Ecto neural progenitor cell (in vitro differentiated cells): ENCODE data around the gene HHAT.

Source experiments
- DNase-seq: peaks from one replicate; pipeline ENCODE4 v3.0.0-alpha.2; 2018; ENCODE audit warnings: low spot score

HHAT gene

DNA sequence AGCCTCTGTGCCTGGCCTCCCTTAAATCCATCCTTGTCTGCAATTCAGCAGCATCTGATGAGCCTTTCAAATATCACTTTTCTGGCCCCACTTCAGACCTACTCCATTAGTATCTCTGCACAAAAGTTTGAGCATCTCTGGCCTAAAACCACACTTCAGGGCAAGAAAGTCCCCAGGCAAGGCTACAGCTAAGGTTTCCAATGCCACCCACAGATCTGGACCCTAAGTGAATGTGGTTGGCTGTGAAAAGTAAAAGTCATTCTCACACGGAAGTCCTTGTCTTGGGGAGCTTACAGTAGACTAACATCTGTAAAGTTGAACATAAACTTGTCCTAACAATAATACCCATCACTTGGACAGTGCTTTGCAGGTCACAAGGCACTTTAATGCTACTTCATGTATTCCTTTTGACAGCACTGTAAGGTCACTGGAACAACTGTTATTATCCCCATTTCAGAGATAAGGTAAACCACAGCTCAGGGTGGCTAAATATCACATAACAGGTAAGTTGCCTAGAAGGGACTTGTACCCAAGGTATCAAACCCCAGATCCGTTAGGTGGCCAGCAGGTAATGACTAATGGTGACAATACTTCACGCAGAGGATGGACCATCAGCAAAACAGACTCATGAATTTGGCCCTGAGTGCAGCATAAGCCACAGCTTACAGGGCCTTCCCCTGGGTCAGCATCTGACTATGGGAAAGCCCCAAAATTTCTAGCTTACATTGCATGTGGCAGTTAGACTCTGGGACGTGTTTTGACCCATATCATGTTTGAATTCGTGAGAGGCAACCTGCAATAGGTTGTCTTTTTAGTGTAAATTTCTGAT lies 356.0 kb downstream of the HHAT start:
- DNase-seq, result no peak

DNA sequence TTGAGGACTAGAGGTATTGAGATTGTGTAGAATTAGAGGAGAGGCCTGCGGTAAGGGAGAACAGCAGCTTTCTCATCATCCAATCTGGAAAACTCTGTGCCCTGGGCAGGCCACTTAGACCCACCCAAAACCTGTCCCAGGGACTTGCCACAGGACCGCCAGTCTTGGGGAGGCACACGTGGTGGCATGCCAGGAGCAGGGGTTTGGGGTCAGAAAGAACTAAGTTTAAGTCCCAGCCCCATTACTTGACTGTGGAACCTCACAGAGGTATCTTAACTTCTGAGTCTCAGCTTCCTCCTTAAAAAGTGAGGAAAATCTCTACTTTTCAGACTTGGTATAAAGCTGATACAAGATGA lies 356.6 kb downstream of the HHAT start:
- DNase-seq, result no peak

DNA sequence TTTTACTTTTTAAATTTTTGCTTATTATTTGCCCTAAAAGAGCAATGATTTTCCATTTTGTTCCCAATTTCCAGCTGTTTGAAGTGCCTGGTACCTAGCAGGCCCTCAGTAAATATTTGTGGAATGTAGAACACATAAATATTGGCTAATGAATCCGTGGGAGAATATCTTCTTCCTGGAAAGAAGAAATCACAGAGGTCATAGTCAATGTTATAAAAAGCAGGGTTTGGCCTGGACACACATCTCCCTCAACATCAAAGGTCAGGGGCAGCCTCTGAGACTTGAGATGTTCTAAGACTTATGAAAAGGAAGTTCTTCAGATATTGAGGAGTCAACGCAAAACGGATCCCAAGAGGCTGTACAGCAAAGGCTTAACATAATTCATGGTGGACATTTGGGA lies 358.1 kb downstream of the HHAT start:
- DNase-seq, result no peak

DNA sequence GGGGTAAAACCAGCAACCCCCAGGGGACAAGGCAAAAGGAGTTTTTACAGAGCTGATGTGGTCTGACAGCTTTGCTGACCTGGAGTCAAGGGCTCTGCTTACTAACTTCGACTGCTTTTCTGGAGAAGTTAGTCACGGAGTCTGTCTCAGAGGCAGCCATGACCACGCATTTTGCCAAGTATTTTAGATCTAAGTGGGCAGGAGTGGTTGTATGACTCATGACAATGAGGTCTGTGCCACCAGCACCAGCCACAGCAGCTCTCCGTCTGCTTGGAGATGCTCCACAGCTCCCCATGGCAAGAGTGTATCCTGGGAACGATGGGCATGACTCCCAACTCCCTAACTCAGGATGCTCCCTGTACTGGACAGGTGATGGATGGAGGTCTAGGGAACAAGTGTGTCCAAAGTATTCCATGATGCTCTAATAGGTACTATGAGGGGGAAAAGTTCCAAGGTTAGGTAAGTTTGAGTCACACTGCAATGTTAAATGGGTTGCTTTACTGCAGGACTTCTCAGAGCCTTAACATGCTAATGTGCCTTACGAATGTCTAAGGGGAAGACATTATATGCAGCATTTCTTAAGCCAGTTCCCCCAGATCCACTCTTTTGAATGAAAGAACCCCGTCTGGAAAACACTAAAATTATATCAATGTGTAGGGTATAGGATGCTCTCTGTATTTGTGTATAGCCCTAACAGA lies 359.0 kb downstream of the HHAT start:
- DNase-seq, result no peak

DNA sequence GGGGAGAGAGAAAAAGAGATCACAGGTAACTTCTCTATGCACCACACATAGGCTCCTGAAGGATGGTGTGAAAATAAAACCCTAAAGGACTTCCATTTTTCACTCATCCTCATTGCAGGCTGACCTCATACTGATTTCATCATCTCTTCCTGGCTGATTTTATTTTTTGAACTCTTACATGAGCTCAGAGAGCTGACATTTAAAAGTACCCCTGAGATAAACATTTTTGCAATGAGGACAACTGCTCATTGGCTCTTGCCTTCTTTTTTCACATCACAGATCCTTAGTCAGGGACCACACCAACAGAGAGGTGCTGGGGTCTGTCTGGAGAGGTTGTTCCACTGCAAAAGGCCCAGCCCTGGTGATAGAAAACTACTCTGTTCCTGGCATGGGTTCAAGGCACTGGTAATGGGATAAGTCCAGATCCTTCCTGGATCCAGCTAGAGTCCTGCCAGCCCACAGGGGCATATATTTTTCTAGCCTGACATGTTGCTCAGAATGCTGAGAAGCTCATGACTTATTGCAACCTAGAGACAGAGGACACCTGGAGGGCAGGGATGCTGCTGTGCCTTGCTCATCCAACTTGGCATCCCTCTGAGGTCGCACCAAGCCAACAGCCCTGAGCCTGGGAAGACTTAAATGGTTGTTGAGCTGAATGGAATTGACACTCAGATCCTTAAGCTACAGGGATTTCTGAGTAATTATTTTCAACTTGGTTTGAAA lies 360.0 kb downstream of the HHAT start:
- no peak for DNase-seq

DNA sequence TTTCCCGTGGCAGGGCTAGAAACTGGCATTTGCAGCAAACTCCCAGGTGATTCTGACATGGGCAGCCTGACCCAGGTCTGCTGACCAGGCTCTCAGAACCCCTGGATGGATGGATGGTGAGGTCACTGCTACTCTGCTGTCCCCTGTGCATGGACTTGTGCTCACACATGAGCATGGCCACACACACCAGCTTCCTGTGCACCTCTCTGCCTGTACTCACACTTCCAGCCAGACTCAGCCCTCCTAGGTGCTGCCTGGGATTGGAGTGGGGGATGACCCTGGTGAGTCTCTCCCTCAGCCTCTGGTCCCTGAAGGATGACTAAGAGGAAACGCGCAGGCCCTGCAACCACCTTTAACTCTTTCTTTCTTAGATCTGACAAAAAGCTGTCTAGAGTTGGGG lies 361.1 kb downstream of the HHAT start:
- no peak for DNase-seq

DNA sequence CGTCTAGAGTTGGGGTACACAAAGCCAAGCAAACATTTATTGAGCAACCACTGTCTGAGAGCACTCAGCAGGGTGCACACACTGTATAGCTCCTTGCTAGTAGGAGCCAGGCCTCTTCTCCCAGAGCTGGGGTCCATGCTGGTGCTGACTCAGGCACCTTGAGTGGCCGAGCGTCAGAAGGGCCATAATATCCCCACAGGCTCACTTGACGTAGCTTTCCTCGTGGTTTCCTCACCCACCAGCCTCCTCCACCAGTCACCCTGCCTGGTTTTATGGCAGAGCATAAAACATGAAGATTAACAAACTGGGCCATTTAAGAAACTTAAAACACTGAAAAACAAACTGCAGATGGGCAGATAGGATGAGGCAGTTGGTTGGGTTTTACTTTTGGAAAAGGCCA lies 361.5 kb downstream of the HHAT start:
- DNase-seq, result no peak

DNA sequence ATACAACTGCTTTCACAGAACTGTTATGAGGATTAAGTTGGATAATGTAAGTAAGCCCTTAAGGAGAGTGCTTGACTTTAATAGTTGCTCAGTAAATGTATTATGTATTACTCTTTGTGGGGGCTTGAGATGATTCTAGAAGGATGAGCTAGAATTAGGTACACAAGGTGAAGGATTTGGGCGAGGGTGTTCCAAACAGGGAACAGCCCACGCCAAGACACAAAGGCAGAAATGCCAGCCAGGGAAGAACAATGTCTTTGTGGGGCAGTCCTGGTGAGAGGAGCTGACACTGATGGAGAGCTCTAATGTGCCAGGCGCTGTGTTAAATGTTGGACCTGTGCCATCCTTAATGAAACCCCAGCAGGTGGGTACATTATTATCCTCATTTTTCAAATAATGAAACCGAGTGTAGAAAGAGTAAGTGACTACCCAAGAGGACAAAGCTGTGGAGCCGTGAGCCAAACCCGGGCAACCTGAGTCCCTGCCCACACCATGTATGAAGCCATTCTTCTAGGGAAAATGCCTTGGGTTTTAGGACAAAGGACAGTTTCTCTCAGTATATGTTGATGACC lies 362.4 kb downstream of the HHAT start:
- no peak for DNase-seq

DNA sequence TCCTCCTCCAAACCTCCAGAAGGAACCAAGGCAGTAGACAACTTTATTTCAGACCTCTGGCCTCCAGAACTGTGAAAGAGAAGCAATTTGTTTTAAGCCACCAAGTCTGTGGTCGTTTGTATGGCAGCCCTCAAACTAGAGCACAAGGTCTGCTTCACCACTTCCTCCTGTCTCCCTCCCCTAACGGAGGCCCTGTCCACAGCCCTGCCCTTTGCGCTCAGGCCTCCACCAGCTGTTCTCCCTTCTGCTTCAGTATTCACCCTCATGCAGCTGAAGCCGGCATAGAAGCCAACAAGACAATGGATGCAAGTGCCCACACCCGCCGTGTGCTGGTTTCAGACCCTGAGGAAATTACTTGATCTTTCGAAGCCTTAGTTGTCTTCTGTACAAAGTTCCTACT lies 364.1 kb downstream of the HHAT start:
- no peak for DNase-seq

DNA sequence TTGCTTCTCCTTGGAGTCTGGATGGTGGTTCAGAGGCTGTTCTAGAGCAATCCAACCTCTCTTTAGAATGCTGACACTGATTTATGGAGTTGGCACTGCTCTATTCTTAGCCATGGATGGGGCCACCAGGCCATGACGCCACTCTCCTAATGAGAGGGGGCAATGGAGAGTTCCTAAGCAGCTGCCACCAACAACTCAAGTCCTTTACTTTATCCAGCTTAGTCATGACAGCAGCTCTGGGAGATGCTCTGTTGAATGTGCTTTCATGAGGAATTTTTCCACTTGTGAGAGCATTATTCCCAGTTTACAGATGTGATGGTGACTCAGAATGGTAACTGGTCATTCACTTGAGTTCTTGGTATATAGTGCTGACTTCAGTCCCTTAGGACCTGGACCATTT lies 366.3 kb downstream of the HHAT start:
- no peak for DNase-seq

DNA sequence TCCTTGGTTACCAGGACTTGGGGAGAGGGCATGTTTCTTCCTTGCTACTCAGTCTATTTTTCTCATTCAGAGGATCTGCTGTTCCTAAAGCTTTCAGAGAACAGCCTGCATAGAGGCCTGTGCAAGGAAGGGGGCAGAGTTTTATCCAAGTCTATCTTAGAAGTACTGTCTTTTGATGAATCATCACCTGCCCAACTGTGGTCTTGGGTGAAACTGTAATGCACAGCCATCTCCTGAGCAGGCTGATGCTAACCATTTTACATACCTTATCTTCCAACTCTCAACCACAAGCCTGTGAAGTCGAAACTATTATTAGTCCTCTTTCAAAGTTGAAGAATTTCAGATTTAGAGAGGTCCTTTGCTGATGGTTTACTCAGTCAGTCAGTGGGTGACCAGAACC lies 368.0 kb downstream of the HHAT start:
- DNase-seq, result no peak

DNA sequence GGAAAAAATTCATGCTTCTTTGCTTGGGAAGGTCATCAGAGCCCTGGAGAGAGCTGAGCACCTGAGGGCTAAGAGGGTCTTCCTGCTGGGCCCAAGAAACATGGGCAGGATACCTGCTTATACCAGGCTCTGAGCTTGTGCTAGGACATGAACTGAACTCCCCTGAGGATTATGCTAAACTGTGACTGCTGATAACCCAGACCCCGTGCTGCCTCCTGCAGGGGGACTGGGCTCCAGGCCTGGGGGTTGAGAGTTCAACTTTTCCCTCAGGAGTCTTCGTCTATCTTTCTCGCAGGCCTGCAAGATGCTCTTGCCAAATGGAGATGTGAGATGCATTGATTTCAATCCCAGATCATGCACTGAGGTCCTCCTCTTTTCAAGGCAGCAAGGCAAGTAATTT lies 368.5 kb downstream of the HHAT start:
- no peak for DNase-seq

DNA sequence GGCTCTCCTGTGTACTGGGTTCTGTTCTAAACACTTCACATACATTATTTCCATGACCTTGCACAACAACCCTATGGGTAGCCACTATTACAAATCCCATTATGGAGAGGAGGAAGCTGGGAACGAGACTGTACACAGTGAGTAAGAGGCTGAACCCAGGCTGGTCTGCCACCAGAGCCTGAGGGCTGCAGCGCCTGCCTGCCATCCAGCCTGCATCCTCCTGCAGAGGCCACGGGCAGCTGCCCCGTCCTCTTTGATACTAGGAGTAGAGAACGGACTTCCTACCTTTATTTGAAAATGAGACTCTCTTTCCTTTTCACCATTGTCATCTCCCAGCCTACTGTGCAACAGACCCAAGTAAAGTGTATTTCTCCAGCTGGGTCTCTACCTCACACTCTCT lies 370.0 kb downstream of the HHAT start:
- DNase-seq, result no peak

DNA sequence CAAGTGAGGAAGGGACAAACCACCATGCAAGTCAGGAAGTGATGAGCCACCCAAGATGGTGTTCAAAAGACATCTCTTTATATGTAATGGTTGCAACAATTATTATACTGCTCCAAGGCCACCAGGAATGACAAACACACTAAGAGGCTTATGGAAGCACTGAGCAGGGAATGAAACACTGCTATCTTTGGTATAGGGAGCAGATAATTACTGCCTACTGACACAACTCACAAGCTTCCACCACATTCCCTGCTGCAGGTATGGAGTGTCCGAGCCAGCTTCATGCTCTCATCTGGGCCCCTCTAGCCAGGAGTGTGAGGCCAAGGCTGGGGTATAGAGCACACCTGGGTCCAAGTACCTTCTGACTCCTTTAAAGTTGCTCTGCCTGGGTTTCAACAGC lies 371.4 kb downstream of the HHAT start:
- DNase-seq, result no peak

DNA sequence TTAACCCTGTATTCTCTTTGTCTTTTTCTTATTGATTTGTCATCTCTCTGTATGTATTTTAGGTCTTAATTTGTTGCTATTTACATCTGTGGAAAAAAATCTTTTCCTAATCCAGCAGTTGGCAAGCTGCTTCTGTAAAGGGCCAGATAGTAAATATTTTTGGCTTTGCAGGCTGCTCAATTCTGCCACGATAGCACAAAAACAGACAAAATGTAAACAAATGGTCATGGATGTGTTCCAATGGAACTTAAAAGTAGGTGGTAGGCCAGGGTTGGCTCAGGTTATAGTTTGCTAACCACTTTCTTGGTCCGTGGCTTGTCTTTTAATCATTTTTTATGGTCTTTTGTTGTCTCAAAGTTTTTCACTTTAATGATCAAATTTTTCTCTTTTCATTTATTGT lies 371.8 kb downstream of the HHAT start:
- DNase-seq, result no peak

DNA sequence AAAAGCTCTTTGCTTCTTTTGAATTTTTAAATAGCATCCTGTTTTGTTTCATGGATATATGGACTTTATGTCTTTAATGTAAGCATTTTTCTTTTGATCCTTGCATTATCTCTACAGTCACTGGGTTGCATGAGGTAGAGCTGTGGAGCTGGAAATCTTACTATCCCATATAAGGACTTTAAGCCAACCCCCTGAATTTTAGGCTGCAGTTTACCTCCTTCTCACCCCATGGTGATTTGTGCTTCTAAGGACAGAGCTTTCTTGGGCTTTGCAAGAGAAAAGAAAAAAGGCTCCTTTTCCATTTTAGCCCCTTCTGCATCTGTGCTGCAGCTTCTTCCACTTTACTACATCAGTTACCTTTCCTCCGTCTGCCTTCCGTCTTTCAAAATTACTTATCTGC lies 373.8 kb downstream of the HHAT start:
- no peak for DNase-seq

DNA sequence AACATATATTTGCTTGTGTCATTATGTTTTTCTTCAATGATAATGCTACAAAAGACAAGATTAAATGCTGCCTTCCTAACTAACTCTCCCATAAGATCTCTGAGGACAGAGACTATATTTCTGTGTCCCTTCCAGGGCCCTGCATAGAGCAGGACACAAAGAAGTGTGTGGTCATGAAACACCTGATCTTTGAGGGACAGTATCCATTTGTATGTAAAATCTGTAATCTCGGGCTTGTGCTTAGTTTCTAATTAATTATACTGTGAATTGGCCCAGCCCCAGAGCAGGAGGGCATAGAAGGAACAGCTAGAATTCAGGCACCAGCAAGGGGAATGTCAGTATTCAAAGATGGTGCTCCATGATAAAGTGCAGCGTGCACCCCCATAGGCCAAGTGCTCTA lies 374.9 kb downstream of the HHAT start:
- DNase-seq, result no peak

DNA sequence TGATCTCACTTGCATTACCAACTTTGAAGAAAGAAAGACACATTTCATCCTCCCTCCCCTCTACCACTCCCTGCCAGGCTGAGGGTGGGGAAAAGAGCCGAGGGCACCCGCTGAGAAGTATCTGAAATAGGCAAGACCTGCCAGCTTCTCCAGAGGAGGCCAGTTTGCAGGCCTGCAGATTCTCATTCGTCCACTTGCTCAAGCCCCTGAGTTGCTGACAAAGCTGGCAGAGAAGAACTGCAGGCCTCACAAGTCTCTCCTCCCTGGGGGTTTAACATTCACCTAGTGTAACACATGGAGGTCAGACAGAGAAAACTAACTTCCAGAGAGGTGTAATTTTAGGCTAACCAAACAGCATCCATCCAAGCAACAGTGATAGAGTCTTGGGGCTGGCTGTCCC lies 376.4 kb downstream of the HHAT start:
- no peak for DNase-seq

DNA sequence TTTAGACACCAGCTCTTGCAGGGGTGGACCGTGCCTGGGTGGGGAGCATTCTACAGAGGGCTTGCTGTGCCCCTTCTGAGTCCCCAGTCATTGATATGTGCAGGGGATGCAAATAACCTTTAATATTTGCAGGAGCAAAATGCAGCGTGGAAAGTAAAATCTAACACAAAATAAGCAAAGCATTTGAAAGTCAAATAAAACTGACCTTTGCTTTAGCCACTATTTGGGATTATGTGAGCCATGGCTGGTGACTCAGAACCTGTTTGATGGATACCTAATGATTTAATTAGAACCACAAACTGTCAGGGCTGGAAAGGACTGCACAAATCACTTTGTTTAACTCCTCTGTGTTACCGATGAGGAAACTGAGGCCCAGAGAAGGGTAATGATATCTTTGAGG lies 377.5 kb downstream of the HHAT start:
- DNase-seq, result no peak

DNA sequence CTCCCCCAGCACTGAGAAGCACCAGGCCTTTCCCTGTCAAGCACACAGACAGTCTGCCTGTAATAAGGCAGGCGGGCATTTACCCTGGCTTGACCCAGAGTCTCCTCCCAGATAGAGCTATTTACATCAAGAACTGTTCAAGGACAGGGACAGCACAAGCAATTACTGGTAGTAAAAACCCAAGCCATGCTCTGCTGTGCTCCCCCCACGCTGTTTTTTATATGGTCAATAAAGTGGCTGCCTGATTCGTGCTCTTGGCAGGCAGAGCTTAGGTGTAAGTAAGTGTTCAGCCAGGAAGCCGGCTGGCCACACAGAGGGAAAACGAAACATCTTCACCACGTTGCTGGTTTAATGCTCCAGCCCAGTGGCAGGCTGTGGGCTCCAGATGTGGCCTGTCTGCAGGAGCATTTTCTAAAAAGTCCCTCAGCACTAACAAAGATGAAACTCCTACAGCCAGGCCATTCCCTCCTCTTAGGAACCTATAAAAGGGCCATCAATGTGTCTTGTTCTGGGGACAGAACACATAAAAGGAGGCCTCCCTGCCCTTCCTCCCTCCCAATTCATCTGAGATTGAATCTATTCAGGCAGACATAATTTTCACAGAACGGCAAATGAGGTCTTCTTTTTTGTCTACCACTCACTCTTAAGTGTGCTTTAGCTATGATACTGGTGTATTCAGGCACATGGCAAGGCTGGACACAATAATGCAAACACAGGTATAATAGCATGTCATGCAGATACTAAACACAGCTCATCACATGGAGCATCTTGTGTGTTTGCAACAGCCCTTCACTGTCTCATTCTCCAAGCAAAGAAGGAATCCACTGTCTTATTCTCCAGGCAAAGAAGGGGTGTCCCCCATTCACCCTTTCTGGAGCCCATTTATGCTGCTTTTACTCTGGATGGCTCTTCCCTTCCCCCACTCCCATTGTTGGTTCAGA lies 378.9 kb downstream of the HHAT start:
- DNase-seq, result no peak

DNA sequence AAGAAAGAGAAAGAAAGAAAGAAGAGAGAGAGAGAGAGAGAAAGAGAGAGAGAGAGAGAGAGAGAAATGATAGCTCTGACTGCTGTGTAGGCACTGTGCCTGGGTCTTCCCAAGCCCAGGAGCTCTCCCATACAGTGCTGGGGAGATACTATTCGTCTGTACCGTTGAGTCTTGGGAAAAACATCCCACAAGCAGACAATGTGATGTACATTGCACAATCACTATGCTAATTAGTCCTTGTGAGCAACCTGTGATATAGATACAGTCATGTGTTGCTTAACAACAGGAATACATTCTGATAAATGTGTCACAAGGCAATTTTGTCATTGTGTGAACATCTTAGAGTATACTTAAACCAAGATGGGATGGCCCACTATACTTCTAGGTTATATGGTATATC lies 381.0 kb downstream of the HHAT start:
- DNase-seq, result no peak
